ENCODE data around the gene SIK3.

Gene SIK3

DNA sequence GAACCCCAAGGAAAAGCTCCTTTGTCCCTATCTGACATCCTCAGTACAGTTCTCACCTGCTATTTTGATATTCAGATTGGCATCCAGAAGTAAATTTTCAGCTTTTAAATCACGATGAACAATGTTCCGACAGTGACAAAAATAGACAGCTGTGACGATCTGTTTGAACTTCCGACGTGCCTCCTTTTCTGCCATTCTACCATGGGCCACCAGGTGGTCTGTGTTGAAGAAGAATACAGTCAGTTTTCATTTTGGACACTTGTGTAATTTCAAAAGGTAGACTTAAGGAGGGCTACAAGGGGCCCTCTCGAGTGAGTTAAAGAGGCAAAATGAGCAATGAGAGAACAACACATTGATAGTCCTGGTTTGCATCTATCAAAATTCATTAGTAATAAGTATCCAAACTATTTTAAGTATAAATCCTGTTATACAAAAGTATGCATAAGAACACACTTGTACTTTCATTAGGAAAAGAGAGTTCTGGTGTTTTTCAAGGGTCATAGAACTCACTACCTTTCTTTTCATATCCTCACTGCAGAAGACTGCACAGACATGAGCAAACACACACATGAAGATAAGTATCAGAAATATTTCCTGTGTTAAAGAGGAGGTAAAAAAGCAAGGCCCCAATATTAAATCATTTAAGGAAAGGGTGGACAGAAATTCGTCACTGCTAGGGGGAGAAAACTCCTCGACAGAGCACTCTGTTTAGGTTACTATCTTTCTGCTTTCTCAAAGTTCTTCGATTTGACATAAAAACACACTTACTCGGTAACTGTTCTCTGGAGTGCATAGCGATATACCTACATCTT is 170.9 kb downstream of the SIK3 start:
- FAIRE-seq = no peak

DNA sequence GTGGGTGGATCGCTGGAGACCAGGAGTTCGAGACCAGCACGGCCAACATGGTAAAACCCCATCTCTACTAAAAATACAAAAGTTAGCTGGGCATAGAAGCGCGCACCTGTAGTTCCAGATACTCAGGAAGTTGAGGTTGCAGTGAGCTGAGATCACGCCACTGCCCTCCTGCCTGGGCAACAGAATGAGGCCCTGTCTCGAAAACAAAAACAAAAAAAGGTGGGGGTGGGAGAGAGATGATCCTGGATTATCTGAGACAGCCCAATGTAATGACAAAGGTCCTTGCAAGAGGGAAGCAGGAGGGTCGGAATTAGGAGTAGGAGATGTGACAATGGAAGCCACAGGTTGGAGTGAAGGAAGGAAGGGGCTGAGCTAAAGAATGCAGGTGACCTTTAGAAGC is 173.2 kb downstream of the SIK3 start:
- FAIRE-seq = no peak

DNA sequence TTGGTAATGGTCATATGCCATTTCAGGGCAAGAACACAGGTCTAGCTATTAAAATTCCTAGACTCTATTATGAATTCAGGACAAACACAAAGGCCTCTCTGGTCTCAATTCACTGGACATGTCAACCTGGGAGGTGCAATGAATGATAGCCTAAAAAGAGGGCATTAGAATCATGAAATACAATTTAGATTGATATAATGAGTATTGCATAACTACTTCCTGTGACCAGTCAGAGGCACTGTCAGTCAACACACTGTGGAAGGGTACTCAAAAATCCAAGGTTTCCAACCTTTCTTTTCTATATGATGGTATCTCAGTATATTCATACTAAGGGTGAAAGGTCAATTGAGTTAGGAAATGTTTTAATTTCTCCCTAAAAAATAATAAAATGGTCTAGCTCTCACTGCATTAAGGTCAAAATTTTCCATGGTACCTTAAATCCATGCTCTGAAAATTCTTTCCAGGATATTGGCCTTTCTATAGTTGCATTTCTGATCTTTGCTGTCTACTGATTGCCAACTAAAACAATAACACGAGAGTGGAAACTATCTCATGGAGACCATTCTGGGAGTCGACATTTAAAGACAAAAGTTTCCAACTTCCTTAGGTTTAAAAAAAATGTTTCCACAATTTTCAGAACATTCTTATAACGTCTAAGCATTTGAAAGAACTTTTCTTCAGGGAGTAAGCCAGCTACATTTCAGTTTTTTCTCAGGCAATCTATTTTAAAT is 179.1 kb downstream of the SIK3 start:
- FAIRE-seq = no peak

DNA sequence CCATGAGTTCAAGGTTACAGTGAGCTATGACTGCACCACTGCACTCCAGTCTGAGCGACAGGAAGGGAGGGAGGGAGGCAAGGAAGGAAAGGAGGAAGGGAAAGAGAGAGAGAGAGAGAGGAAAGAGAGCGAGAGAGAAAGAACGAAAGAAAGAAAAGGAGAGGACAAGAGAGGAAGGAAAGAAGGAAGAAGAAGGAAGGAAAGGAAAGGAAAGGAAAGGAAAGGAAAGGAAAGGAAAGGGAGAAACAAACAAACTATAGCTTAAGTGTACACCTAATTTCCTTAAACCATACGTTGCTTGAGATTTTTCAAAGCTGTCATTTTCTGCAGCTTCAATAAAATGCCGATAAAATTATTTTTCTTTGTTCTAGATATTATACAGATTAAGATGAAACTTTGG is 180.6 kb downstream of the SIK3 start:
- FAIRE-seq = no peak

DNA sequence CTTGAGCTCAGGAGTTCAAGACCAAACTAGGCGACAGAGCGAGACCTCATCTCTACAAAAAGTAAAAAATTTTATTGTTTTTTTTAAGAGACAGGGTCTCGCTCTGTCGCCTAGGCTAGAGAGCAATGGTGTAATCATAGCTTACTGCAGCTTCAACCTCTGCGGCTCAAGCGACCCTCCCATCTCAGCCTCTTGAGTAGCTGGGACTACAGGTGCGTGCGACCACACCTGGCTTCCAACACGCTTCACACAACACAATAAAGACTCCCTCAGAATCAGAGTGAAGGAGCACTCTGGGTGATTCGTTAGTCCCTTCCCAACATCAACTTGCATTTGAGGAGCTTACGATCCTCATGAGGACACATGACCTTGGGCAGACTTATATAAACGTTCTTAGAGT is 181.3 kb downstream of the SIK3 start:
- no peak for FAIRE-seq

DNA sequence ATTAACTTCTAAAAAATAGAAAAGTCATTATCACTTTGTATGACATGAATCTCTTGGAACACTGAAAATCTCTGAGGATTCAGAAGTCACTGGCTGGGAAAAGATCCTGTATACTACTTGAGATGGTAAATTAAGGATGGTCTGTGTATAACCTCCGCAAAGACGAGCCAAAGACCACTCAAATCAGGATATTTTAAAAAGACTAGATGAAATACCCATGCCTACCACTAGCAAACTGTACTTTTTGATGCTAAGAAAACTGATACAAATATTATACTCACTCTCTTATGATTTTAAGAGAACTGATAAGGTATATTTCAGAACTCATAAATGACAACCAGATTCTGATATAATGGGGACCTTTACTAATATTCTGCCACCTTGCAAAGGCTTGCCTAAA is 182.2 kb downstream of the SIK3 start:
- FAIRE-seq = no peak

DNA sequence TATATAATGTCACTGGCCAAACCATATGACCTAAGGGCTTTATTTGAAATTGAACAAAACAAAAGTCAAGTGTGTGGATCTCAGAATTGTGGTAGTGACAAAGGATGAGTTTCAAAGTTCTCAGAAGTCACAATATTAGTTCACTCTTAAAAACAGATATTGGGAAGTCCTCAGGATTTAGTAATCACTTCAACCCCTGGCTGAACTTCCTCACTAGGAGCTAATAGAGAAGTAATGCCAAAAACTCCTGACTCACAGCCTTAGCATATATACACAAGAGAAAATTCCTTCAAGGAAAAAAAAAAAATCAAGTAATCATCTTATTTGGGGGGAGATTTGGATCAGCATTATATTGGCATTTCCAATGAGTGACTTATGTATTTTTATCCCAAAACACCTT is 185.2 kb downstream of the SIK3 start:
- FAIRE-seq = no peak

DNA sequence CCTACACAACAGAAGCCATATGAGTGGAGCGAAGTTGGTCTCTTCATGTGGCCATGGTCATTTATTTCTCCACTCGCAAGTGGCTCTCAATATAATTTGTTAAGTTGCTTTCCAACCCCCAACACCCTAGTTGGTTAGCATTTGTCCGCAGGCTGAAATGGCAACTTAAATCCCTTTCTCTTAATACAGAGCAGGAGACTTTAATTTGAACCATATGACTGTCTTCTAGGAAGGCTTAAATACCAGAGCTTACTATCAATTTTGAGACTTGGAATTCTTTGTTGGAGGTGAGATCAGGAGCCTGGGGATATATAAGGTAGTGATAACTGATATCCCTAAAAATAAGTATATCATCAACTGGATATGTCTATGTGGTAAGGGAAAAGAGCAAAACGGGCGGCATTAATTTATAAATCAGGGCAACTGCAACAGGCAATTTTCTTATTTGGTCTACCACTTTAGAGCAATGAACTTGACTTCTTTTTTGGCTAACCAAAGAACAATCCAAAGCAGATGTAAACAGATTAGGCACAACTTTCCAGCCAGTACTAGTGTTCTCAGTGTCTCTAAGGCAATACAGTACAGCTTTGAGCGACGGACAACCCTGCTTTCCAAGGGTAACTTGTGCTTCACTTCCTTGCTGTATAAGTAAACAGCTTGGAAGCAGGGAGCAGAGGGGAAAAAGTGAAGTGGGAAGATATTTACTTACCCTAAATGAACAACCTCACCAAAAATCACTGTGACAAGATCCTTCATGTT is 186.1 kb downstream of the SIK3 start:
- FAIRE-seq = no peak

DNA sequence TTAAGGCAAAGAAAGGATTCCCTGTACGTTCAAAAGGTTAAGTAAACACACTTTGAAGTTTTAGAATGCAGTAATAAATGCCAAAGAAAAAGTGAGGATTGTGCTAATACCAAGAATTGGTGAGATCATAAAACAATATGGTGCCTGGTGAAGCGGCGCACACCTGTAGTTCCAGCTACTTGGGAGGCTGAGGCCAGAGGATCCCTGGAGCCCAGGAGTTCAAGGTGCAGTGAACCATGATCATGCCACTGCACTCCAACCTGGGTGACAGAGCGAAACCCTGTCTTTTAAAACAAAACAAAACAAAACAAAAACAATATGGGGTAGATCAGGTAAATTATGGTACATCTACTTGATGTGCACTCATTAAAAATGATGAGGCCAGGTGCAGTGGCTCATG is 187.4 kb downstream of the SIK3 start:
- FAIRE-seq = no peak

DNA sequence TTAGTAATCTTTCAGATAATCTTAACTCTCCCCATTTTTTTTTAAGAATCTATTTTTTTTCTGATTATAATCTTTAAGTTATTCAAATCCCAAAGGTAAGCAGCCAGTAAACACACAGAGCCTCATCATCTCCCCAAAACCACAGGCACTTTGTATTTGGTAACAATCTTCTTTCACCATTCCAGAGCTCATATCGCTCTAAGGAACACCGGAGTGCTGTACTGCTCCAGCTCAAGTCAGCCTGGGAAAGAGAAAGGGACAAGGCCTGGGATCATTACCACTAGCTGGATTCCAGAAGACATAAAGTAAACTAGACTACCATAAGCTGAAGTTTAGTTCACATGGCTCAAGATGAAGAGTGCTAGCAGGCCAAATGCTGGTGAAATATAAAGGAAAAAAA is 187.8 kb downstream of the SIK3 start:
- FAIRE-seq = no peak

DNA sequence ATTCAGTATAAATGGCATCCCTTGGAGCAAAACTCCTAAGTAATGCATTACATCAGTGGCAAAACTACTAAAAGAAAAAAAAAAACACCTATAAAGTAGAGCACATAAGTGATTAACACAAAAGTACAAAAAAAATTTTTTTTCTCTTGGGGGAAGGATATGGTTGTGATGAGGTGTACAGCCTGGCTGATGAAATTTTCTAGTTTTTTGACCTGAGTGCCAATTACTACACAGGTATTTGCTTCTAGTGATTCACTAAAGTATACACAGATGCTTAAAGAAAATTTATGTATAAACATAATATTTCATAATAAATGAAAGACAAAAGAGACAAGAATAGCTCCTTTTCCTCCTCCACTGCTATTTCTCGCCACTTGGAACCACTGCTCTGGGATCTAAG is 189.0 kb downstream of the SIK3 start:
- FAIRE-seq = no peak

DNA sequence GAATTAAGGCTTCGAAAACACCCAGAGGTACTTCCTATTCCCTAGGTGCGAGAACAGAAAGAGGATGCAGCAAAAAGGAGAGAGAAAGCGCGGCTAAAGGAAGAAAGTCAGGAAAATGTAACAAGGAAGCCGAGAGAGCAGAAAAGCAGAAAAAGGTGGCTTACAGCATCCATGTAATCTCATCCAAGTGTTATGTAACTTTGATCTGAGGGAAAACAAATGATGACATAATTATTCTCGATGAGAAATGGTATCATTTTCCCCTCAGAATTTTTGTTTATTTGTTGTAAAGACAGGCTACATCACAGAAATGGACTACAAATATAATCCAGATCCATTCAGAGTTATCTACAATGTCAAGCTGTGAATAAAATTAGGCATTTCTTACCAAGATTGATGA is 191.7 kb downstream of the SIK3 start:
- FAIRE-seq = no peak

DNA sequence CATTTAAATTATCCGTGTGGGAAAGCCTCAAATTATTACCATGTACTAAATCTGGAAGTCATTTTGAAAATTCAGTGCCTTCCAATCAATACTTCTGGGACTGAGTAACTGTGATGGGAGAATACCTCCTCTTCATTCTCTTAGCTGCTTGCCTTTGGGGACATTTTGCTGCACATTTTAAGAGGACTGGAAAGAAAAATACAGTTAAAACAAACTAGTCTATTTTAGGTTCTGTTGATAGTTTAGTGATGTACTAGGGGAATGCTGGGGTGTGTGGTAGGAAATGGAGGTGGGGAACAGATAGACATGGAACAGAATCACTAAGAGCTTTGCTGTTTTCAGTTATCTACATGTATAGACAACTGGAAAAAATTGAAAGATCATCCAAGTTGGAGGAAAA is 195.1 kb downstream of the SIK3 start:
- no peak for FAIRE-seq

DNA sequence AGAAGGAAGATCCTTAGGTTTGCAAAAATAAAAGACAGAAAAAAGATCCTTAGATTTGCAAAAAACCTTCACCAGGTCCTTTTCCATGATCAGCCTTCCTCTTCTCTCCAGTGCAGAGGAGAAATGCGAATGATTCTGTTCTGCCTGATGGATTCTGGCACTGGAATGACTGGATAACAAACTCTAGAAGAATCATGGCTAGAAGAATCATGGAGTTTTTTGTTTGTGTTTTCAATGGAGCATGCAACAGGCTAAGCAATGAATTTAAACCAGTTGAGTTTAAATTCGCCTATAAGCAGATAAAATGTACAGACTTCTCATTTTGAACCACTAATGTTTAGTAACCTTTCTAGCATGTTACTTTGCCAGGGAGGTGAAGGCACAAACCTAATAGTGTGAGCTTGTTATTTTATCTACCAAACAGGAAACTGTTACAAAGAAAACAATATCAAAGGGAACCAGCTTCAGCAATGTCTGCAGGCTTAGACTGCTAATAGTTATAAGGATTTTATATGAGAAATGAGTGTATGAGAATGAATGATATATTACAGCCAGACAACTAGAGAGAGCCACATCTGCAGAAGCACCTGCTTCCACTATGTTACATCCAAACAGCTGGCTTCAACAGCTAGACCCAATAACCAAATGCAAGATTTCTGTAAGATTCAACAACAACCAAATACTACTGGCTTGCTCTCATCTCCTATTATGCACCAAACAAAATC is 196.1 kb downstream of the SIK3 start:
- FAIRE-seq = no peak

DNA sequence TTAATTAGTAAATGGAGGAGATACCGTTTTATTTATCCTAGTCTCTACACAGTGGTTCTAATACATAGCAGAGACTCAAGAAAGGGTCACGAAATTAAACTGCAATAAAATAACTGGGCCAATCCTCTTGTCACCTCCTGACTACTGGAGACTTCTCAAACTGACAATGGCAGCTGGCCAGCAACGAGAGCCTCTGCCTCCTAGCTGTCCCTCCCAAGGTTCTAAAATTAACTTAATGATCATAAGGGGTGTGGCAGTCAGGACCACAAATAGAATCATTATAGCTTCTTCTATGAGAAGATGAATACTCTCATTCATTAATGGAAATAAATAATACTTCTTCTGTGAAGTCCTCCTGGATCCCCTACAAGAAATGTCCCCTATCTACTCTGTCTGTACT is 197.0 kb downstream of the SIK3 start:
- FAIRE-seq = no peak

DNA sequence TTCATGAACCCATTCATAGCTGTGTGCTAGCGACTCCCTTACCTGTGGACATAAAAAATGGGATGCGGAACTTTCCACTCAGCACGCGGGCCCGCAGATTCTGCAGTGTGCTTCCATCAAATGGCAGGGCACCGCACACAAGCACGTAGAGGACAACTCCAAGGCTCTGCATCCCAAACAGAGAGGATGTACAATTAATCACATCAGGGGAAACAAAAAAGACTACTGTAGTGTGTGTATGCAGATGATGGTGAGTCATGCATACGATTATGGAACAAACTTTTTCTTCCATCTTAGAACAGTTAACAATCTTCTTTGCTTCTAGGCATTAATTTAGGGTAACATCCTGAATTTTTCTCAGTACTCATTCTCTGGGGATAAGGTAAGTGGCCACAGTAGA is 202.0 kb downstream of the SIK3 start:
- FAIRE-seq = no peak

DNA sequence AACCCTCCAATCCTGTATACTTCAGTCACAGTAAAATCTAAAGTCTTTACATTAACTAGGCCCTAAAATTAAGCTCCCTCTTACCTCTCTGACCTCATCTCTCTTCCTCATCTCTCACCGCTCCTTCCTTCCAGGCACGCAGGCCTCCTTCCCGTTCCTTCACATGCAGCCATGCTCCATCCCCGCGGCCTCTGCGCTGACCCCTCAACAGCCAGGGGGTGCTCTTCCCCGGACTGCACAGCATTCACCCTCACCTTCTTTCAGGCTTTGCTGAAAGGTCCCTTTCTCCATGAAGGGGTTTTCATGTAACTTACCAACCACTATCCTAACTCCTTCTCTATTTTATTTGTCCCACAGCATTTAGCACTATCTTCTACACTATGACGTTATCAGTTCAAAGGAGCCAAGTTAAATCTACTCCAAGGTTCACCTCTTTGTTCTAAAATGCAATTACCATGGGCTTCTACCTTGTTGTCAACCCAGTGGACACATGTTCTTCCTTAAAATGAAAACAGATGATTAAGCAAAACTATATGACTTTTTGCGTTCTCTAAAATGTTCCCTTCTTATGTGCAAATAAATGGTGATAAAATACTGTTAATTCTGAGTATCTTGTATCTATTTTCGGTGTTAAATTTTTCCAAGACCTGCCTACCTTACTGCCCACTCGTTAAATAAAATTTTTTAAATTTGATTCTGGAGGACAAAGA is 203.0 kb downstream of the SIK3 start:
- no peak for FAIRE-seq

DNA sequence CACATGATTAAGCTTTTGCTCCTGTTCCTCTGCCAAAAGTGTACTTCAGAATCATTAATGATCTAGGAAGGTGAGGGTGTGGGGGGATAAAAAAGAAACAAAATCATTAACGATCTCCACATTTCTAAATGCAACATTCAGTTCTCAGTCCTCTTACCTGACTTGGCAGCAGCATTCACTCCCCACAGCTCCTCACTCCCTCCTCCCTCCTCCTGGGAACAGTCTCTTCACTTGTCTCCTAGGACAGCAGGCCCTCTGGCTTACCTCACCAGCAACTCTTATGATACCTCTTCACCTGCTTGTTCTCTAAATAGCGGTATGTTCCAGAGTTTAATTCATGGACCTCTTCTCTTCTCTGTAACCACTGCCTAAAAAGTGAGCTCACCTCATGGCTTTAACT is 204.3 kb downstream of the SIK3 start:
- FAIRE-seq = no peak

DNA sequence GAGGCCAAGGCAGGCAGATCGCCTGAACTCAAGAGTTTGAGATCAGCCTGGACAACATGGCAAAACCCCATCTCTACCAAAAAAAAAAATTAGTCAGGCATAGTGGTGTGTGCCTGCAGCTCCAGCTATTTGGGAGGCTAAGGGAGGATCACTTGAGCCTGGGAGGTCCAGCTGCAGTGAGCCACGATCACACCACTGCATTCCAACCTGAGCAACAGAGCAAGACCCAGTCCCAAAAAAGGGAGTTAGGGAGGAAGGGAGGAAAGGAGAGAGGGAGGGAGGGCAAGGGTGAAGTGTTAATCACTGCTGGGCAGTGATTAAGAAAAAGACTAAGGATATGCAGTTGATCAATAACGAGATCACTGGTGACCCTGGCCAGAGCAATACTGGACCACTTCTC is 204.8 kb downstream of the SIK3 start:
- no peak for FAIRE-seq

DNA sequence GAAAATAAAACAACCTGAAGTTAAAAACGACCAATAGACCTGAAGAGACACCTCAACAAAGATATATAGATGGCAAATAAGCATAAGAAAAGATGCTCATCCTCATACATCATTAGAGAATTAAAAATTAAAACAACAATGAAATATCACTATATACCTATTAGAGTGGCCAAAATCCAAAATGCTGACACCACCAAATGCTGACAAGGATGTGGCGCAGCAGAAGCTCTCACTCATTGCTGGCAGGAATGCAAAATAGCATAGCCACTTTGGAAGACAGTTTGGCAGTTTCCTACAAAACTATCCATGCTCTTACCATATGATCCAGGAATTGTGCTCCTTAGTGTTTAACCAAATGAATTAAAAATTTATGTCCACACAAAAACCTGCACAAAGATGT is 205.9 kb downstream of the SIK3 start:
- FAIRE-seq = no peak

DNA sequence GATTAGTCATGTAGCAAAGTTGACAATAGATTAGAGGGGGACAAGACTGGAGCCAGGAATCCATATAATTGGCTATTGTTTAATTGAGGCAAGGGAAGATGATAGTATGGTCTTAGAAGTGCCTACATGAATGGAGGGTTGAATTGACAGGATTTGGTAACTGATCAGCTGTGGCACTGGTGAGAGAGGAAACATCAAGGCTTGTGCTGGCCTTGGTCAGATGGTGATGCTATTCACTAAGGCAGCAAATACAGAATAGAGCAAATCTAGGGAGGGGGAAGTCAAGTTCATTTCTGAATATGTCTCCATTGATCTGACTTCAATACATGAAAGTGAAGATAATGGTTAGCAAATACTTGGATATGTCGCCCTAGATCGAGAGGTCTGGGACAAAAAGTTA is 206.5 kb downstream of the SIK3 start:
- FAIRE-seq = no peak

DNA sequence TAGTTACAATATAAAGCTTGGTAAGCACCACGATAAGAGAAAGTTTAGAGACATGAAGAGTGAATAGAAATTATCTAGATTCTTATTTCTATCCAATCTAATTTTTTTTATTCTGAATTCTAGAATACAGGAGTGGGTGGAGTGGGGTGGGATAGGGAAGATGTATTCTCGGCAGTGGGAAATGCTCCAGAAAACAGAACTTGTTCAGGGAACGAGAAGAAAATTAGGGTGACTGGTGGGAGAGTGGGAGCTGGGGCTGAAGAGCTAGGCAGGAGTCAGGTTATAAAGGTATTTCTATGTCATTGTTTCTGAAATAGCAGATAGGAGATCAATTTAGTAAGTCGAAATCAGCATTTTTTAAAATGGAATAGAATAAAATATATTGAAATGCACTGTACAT is 207.6 kb downstream of the SIK3 start:
- no peak for FAIRE-seq

DNA sequence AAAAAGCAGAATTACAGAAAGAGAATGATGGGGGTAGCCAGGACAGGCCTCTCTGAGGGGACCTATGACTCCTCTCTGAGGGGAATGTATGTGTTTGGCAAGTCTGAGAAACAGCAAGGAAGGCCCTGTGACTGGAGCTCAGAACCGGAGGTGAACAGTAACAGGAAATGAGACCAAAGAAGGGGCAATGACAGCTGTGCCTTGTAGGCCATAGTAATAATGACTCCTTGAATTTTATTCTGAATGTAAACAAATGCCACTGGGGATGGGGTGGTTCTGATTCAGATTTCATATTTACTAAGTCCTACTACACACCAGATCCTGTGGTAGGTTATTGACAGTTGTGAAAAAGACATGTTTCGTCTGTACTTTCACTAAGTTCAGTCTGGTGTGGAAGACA is 208.0 kb downstream of the SIK3 start:
- no peak for FAIRE-seq
